Testis (tissue), 3 donors: ENCODE results near the gene RTBDN. TPM values are rescaled to one million over a fixed set of nuclear protein-coding genes. Genes with fewer than 3 reads are reported as not detected.

Experiments
- DNase-seq: peaks from one replicate; pipeline ENCODE4 v3.0.0-alpha.2; 2019
- H3K27ac ChIP-seq, 2 donors: fragments of 200-600 bp; sonication (generic); one replicate each; pipeline ENCODE4 v1.5.1; 2019
- H3K27me3 ChIP-seq: fragments of 200-600 bp; sonication (generic); one replicate; pipeline ENCODE4 v1.5.1; 2019
- H3K36me3 ChIP-seq: fragments of 200-600 bp; sonication (generic); one replicate; pipeline ENCODE4 v1.5.1; 2017; ENCODE audit warnings: low read depth; ENCODE audit errors: missing control alignments
- H3K4me1 ChIP-seq: fragments of 200-600 bp; sonication (generic); one replicate; pipeline ENCODE4 v1.5.1; 2019
- H3K4me3 ChIP-seq, 2 donors: fragments of 200-600 bp; sonication (generic); one replicate each; pipeline ENCODE4 v1.5.1; 2017 to 2019
- H3K9me3 ChIP-seq: fragments of 200-600 bp; sonication (generic); one replicate; pipeline ENCODE4 v1.5.1; 2017
- CTCF ChIP-seq, 3 experiments: fragments of 450-650 bp in 2 of 3; fragments of 200-600 bp in 1 of 3; sonication (generic) in 1 of 3; IDR thresholded peaks; one replicate each; pipeline ENCODE4 v1.5.1; 2016 to 2019; ENCODE audit warnings: antibody characterized with exemption in 3 of 3, mild to moderate bottlenecking in 2 of 3, moderate library complexity in 1 of 3
- POLR2A ChIP-seq: fragments of 450-650 bp; IDR thresholded peaks from one replicate; pipeline ENCODE4 v1.6.1; 2017; ENCODE audit warnings: antibody characterized with exemption, mild to moderate bottlenecking, moderate library complexity
- WGBS, 2 donors: methylation state at CpG; one replicate each; pipeline ENCODE4 v1.1.5; 2018; 5-methylcytosine and 5-hydroxymethylcytosine counted together
- intact Hi-C: fragments of 100-400 bp; cut with DNase I; formaldehyde crosslinking; loops from one replicate; pipeline ENCODE4 v1.15.1; 2023; ENCODE audit warnings: low total_unique reads
- polyA plus RNA-seq: library from polyadenylated mRNA; stranded (reverse); fragments of 350-450 nt; fragmentation: Illumina TruSeq; extraction: RNeasy Lipid Tissue Mini Kit (QIAGEN cat#74804); gene quantifications from one replicate; pipeline ENCODE4 v1.2.3, GENCODE V29; 2014; ENCODE audit warnings: low read depth, low replicate concordance; ENCODE audit not compliant: insufficient read depth
- total RNA-seq, 2 donors: library from RNA; depleted of rRNA; stranded (reverse); fragments of >200 nt; gene quantifications; one replicate each; pipeline ENCODE4 v1.2.3, GENCODE V29; 2016

RTBDN gene
- total and polyA plus RNA-seq, 3 donors from 2014 or later = 3.7 to 5.1 (median 3.8) TPM

GRCh38 chr19:12789904-12790619 lies 44.3 kb downstream of the RTBDN start:
- Histone ChIP-seq H3K36me3 (no peaks in the 10 kb centered on the region), H3K9me3 (no peaks in the 10 kb centered on the region), H3K4me3 (peak overlapping the region; percentile 60 to 88), H3K4me1 (peaks cover 46% of the 10 kb centered on the region), H3K27ac (peak overlapping the region; percentile 93 to 98), H3K27me3 (no peaks in the 10 kb centered on the region)
- DNase-seq = peak; percentile 97
- peak; percentile 36 for TF ChIP-seq POLR2A
- no peak for TF ChIP-seq CTCF (IDR thresholded peaks at IDR 0.05)
- 1 to 8% methylated on average over 4 to 37 of the region's 56 CpGs for WGBS, 2 donors
- intact Hi-C loops = loop anchor here (10.0 kb wide), 1 partner anchor 55 kb away; the partner anchor contains the start of genes GET3 and TRIR

DNA sequence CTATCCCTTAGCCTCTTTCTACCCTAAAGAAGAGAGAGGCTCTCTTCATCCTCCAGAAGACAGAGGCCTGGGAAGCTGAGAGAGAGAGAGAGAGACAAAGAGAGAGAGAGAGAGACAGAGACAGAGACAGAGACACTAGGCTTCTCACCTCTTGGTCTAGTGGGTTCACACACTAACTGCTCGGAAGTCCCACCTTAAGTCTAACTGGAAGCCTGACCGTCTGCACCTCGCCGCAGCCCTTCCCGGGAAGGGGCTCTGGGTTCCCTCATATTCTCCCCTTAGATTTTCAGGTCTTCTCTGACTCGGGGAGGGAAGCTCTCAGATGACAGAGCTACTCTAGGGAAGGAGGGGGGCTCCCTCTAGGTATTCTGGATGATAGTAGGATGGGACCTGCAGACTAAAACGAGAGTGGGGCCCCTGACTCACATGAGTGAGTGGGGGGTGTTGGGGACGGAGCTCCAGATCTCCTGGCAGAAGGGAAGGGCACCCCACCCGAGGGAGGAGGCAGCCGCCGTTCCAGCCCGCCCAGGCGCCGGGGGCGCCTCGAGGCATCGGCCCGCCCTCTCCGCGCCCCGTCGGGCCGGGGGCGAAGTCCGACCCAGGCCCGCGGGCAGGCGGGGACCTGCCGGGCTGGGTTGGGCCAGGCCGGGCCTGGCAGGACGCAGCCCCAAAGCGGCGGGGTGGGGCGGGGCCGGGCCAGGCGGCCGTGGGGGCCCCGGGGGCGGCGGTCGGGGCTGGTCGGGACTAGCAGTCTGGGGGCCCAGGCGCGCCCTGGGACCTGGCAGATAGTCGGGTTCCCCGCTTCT lies 45.1 kb downstream of the RTBDN start:
- H3K4me1 ChIP-seq = peaks cover 51% of the 10 kb centered on the region
- TF ChIP-seq CTCF (IDR thresholded peaks at IDR 0.05) = no peak
- TF ChIP-seq POLR2A = no peak
- H3K27me3 ChIP-seq = no peaks in the 10 kb centered on the region
- DNase-seq = no peak
- H3K36me3 ChIP-seq = no peaks in the 10 kb centered on the region
- intact Hi-C loops = no loop called here
- H3K27ac ChIP-seq = peak overlapping the region; percentile 93 to 98
- peak overlapping the region; percentile 60 to 88 for H3K4me3 ChIP-seq
- no peaks in the 10 kb centered on the region for H3K9me3 ChIP-seq
- WGBS, 2 donors = 2% methylated on average over 9 to 15 of the region's 46 CpGs

DNA sequence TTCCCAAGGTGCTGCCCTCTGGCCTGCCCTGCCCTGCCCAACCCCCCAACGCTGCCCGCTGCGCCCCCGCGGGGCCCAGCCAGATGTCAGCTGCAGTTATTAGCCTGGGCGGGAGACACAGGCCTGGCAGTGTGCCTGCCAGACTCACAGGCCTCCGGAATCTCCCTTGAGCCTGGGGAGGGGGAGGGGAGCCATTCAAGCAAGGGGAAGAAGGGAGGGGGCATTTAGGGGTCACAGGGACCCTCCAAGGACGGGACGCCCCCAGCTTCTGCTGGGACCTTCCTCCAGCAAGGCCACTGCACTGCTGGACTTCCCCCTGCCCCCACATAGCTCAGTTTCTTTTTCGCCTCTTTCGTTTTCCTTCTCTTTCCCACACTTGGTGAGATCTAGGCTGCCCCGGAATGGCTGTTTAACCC lies 45.7 kb downstream of the RTBDN start:
- intact Hi-C loops = no loop called here
- peak overlapping the region; percentile 60 to 88 for H3K4me3 ChIP-seq
- H3K27me3 ChIP-seq = no peaks in the 10 kb centered on the region
- no peaks in the 10 kb centered on the region for H3K36me3 ChIP-seq
- H3K9me3 ChIP-seq = no peaks in the 10 kb centered on the region
- DNase-seq = peak; percentile 88
- WGBS, 2 donors = 4 to 7% methylated on average over 7 to 12 of the region's 12 CpGs
- peaks cover 57% of the 10 kb centered on the region for H3K4me1 ChIP-seq
- no peak for TF ChIP-seq POLR2A
- TF ChIP-seq CTCF (IDR thresholded peaks at IDR 0.05) = no peak
- peak overlapping the region; percentile 93 to 98 for H3K27ac ChIP-seq

DNA sequence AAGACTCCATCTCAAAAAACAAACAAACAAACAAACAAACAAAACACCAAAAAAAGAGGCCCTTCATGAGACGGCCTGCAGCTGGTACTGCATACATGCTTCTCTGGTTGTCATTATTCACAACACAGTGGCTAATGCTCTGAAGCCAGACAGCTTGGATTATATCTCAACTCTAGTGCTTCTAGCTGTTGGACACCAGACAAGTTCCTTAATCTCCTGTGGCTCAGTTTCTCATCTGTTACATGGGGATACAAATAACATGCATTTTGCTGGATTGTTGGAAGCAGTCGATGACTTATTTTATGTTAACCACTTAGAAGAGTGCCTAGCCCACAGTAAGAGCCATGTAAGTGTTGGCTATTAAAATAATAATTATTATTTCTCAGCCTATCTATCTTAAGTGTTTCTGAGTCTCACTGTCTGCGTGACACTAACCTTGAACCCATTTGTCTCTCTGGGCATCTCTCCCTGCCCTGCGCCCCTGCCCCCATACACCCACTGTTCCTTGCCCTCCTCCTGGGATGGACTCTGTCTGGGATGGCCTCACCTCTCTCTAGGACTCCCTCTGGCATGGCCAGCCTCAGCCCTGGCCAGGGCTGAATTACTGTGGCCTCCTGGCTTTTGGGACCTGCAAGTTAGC lies 46.2 kb downstream of the RTBDN start:
- H3K9me3 ChIP-seq = no peaks in the 10 kb centered on the region
- 32 to 44% methylated on average over 4 of the region's 4 CpGs for WGBS, 2 donors
- peaks cover 63% of the 10 kb centered on the region for H3K4me1 ChIP-seq
- H3K27ac ChIP-seq = peak overlapping the region; percentile 93 to 98
- H3K4me3 ChIP-seq = no peak overlapping the region
- TF ChIP-seq CTCF (IDR thresholded peaks at IDR 0.05) = no peak
- TF ChIP-seq POLR2A = no peak
- intact Hi-C loops = no loop called here
- no peaks in the 10 kb centered on the region for H3K36me3 ChIP-seq
- DNase-seq = no peak
- no peaks in the 10 kb centered on the region for H3K27me3 ChIP-seq
